Kidney epithelial cell (primary cell): ENCODE measurements around the gene FLII. TPM values are rescaled to one million over a fixed set of nuclear protein-coding genes. Genes with fewer than 3 reads are reported as not detected.

ENCODE experiments used
- DNase-seq: peaks from one replicate; pipeline ENCODE4 v3.0.0-alpha.2; 2010; ENCODE audit warnings: low read depth
- H3K27me3 ChIP-seq: 2 replicates; pipeline ENCODE4 v1.6.0; 2011; ENCODE audit warnings: low read length; ENCODE audit not compliant: control insufficient read depth, insufficient read depth
- H3K36me3 ChIP-seq: 2 replicates; pipeline ENCODE4 v1.5.1; 2011; ENCODE audit warnings: low read length; ENCODE audit not compliant: control insufficient read depth, insufficient read depth
- H3K4me3 ChIP-seq: 2 replicates; pipeline ENCODE4 v1.5.1; 2011; ENCODE audit warnings: low read depth, mild to moderate bottlenecking, control low read depth, low read length
- total RNA-seq: library from RNA; depleted of rRNA; stranded (reverse); fragments of >200 nt; gene quantifications from 2 replicates; pipeline ENCODE4 v1.2.3, GENCODE V29; 2015
- TF ChIP-seq, protein P1 (sequence below): IDR thresholded peaks from 2 replicates; pipeline ENCODE4 v1.5.1; 2011; ENCODE audit warnings: mild to moderate bottlenecking, moderate library complexity, low read length, control low read depth, inconsistent platforms; ENCODE audit not compliant: insufficient read depth, poor library complexity, severe bottlenecking

The FLII gene
- total RNA-seq, 1 donor from 2014 or later: 512 TPM

DNA sequence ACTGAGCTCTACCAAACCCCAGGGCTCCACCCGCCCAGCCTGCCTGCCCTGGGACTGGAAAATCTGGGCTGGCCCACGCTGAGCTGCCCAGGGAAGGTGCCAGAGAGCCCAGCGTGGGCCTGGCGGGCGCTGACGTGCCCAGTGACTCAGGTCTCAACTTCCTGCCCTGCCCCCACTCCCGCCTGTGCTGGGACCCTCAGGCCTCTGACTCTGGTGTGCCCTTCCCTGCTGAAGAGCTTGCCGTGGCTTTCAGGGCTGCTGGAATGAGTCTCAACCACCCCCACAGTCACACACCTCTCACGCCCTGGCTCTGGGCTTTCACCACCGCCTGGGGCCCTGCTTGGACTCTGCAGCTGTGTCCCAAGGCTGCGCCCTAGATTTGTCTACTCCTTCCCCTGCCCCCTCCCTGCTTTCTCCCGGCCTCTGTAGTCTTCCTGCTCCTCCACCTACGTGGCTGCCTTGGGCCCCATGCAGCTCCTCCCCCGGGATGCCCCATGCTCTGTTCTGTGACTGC lies 22.7 kb downstream of the FLII start:
- TF ChIP-seq, protein P1, sequence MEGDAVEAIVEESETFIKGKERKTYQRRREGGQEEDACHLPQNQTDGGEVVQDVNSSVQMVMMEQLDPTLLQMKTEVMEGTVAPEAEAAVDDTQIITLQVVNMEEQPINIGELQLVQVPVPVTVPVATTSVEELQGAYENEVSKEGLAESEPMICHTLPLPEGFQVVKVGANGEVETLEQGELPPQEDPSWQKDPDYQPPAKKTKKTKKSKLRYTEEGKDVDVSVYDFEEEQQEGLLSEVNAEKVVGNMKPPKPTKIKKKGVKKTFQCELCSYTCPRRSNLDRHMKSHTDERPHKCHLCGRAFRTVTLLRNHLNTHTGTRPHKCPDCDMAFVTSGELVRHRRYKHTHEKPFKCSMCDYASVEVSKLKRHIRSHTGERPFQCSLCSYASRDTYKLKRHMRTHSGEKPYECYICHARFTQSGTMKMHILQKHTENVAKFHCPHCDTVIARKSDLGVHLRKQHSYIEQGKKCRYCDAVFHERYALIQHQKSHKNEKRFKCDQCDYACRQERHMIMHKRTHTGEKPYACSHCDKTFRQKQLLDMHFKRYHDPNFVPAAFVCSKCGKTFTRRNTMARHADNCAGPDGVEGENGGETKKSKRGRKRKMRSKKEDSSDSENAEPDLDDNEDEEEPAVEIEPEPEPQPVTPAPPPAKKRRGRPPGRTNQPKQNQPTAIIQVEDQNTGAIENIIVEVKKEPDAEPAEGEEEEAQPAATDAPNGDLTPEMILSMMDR: no peak
- Histone ChIP-seq H3K27me3 (no peaks in the 10 kb centered on the region), H3K4me3 (no peak overlapping the region), H3K36me3 (peaks cover 2% of the 10 kb centered on the region)
- DNase-seq: no peak

DNA sequence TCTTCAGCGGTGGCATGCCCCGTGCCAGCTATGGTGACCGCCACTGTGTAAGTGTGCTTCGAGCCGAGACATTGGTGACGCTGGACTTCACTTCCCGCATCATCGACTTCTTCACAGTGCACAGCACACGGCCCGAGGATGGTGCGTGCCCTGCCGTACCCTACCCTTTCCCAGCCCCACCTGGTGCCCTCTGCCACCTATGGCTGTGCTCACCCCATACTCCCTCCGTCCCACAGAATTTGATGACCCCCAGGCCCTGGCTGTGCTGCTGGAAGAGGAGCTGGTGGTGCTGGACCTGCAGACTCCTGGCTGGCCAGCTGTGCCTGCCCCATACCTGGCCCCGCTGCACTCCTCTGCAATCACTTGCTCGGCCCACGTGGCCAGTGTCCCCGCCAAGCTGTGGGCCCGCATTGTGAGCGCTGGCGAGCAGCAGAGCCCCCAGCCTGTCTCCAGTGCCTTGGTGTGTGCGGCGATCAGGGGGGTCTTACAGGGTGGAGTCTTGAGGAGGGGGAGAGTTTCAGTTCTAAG lies 23.6 kb downstream of the FLII start:
- Histone ChIP-seq H3K36me3 (peaks cover 2% of the 10 kb centered on the region), H3K27me3 (no peaks in the 10 kb centered on the region), H3K4me3 (no peak overlapping the region)
- TF ChIP-seq, protein P1: no peak
- DNase-seq: no peak

DNA sequence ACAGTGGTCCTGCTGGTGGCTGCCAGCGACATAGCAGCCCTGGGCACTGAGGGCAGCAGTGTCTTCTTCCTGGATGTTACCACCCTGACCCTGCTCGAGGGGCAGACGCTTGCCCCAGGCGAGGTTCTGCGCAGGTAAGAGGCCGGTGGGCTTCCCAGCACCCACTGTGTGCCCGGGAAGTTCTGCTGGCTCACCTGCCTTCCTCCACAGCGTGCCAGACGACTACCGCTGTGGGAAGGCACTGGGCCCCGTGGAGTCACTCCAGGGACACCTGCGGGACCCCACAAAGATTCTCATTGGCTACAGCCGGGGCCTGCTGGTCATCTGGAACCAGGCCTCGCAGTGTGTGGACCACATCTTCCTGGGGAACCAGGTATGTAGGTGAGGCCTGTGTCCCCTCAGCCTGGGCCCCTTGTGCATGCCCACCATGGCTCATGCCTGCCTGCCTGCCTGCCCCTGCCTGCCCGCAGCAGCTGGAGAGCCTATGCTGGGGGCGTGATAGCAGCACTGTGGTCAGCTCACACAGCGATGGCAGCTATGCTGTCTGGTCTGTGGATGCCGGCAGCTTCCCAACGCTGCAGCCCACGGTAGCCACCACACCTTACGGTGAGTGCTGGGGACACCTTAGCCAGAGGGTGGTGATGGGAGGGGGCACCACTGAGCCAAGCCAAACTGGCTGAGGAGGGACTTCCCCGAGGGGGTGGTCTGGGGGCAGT lies 24.6 kb downstream of the FLII start:
- DNase-seq: no peak
- H3K36me3 ChIP-seq: peaks cover 2% of the 10 kb centered on the region
- TF ChIP-seq, protein P1: no peak
- no peak overlapping the region for H3K4me3 ChIP-seq
- no peaks in the 10 kb centered on the region for H3K27me3 ChIP-seq

DNA sequence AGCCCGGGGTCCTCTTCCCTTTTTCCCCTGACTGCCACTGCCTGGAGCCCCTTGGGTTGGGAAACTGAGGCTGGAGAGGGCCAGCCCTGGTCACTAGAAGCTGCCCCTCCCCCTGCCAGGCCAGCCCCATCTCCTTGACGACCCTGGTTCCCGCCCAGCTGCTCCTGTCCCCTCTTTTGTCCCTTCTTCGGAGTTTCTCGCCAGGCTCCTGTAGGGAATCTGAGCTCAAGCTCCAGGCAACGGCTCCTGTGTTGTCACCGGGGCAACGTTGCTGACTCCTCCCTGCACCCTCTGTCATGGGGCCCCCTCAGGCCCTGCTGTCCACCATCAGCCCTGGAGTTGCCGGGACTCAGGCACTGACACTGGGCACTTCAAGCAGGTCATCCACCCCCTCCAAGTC lies 27.4 kb downstream of the FLII start:
- Histone ChIP-seq H3K4me3 (no peak overlapping the region), H3K27me3 (no peaks in the 10 kb centered on the region), H3K36me3 (peaks cover 2% of the 10 kb centered on the region)
- TF ChIP-seq, protein P1: no peak
- no peak for DNase-seq

DNA sequence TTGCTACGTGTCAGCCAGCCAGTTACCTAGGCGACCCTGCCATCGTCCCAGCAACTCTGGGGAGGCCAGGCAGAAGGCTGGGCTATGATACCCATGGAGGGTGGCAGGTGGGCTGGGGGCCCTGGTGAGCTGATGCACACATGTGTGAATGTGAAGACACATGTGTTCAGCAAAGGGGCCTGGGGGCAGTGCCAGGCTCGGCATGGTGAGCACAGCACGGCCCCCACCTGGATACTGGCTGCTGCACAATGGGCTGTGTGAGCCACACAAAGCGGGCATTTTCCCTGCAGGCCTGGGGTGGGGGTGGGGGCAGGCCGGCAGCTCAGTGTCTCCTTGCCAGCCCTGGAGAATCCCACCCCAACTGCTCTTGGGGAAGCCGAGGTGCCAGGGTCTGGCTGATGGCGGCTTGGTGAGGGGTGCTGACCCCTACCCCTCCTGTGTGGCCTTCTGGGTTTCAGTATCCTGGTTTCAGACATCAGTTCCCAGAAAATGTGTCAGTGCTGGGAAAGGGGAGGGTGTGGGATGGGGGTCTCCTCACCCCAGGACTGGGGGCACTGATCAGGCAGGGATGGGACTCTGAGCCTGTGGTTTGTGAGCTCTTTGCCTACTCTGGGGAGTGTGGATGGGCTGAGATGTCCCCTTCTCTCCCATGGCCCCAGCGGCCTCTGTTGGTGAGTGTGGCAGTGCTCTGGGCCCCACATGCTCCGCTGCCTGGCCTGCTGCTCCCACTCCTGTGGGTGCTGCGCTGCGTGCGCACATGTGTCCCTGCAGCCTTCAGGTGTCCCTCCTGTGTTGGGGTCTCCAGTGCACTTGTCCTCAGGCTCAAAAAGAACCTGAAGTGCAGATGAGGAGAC lies 28.0 kb downstream of the FLII start:
- TF ChIP-seq, protein P1: no peak
- no peaks in the 10 kb centered on the region for H3K27me3 ChIP-seq
- no peak overlapping the region for H3K4me3 ChIP-seq
- no peak for DNase-seq
- H3K36me3 ChIP-seq: peaks cover 2% of the 10 kb centered on the region
